Ishikawa (cell line): Measurements from ENCODE around the gene RGL2.

Experiments used
- CEBPB ChIP-seq: IDR thresholded peaks from 2 replicates; pipeline ENCODE4 v1.6.1; 2012
- CREB1 ChIP-seq: IDR thresholded peaks from 2 replicates; pipeline ENCODE4 v1.6.1; 2012; ENCODE audit warnings: low read depth
- EGR1 ChIP-seq: IDR thresholded peaks from 2 replicates; pipeline ENCODE4 v1.6.1; 2012
- EP300 ChIP-seq: IDR thresholded peaks from 2 replicates; pipeline ENCODE4 v1.6.1; 2012; ENCODE audit warnings: borderline replicate concordance
- FOXM1 ChIP-seq: IDR thresholded peaks from 2 replicates; pipeline ENCODE4 v1.6.1; 2012; ENCODE audit warnings: low read depth, borderline replicate concordance
- NFIC ChIP-seq: IDR thresholded peaks from 2 replicates; pipeline ENCODE4 v1.6.1; 2012
- TAF1 ChIP-seq: IDR thresholded peaks from 2 replicates; pipeline ENCODE4 v1.6.1; 2012; ENCODE audit warnings: low read depth, mild to moderate bottlenecking
- TCF12 ChIP-seq: IDR thresholded peaks from 2 replicates; pipeline ENCODE4 v1.6.1; 2012; ENCODE audit warnings: low read depth
- TEAD4 ChIP-seq: IDR thresholded peaks from 2 replicates; pipeline ENCODE4 v1.6.1; 2012
- YY1 ChIP-seq: IDR thresholded peaks from 2 replicates; pipeline ENCODE4 v1.6.1; 2012; ENCODE audit warnings: low read depth
- ZBTB7A ChIP-seq: IDR thresholded peaks from 2 replicates; pipeline ENCODE4 v1.6.1; 2012; ENCODE audit warnings: low read depth
- TF ChIP-seq, protein P1 (sequence below): IDR thresholded peaks from 2 replicates; pipeline ENCODE4 v1.6.1; 2012
- TF ChIP-seq, protein P2 (sequence below): IDR thresholded peaks from 2 replicates; pipeline ENCODE4 v1.6.1; 2012; ENCODE audit warnings: low read depth, mild to moderate bottlenecking
- TF ChIP-seq, protein P3 (sequence below): IDR thresholded peaks from 2 replicates; pipeline ENCODE4 v1.6.1; 2012

DNA sequence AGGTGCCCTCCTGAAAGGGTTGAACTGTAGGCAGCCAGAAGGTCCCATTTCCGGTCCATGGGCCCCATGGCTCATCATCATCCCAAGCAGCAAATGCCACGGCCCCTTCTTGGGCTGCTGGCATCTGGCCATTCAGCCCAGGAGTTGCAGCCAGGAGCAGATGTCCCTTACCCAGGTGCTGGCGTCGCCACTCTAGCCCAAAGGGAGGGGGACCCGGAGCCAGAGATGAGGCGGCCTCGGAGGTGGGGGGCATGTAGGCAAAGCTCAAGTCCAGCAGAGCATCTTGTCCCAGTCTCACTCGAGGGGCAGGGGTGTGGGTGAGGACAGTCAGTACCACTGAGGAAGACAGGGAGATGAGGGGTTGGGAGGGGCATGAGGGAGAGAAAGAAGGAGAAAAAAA is 6.3 kb upstream of the RGL2 start:
- TF ChIP-seq TAF1 (no peak), TEAD4 (no peak), CREB1 (no peak), FOXM1 (no peak), ZBTB7A (no peak), TCF12 (no peak), EP300 (no peak), EGR1 (no peak), YY1 (no peak), NFIC (no peak), CEBPB (no peak)
- TF ChIP-seq, protein P1, sequence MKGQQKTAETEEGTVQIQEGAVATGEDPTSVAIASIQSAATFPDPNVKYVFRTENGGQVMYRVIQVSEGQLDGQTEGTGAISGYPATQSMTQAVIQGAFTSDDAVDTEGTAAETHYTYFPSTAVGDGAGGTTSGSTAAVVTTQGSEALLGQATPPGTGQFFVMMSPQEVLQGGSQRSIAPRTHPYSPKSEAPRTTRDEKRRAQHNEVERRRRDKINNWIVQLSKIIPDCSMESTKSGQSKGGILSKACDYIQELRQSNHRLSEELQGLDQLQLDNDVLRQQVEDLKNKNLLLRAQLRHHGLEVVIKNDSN, result no peak
- TF ChIP-seq, protein P2, sequence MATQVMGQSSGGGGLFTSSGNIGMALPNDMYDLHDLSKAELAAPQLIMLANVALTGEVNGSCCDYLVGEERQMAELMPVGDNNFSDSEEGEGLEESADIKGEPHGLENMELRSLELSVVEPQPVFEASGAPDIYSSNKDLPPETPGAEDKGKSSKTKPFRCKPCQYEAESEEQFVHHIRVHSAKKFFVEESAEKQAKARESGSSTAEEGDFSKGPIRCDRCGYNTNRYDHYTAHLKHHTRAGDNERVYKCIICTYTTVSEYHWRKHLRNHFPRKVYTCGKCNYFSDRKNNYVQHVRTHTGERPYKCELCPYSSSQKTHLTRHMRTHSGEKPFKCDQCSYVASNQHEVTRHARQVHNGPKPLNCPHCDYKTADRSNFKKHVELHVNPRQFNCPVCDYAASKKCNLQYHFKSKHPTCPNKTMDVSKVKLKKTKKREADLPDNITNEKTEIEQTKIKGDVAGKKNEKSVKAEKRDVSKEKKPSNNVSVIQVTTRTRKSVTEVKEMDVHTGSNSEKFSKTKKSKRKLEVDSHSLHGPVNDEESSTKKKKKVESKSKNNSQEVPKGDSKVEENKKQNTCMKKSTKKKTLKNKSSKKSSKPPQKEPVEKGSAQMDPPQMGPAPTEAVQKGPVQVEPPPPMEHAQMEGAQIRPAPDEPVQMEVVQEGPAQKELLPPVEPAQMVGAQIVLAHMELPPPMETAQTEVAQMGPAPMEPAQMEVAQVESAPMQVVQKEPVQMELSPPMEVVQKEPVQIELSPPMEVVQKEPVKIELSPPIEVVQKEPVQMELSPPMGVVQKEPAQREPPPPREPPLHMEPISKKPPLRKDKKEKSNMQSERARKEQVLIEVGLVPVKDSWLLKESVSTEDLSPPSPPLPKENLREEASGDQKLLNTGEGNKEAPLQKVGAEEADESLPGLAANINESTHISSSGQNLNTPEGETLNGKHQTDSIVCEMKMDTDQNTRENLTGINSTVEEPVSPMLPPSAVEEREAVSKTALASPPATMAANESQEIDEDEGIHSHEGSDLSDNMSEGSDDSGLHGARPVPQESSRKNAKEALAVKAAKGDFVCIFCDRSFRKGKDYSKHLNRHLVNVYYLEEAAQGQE, result no peak
- TF ChIP-seq, protein P3, sequence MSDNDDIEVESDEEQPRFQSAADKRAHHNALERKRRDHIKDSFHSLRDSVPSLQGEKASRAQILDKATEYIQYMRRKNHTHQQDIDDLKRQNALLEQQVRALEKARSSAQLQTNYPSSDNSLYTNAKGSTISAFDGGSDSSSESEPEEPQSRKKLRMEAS, result no peak
